IPS DF 4.7 (cell line): ENCODE results near the gene HCFC2.
"Not testable (repeated sequence)": the region's sequence is repeated elsewhere in the genome, so short reads cannot be mapped to it uniquely, and the experiment has no call there.

Source experiments
- DNase-seq: peaks from one replicate; pipeline ENCODE4 v3.0.0-alpha.2; 2013; ENCODE audit warnings: low spot score; ENCODE audit errors: extremely low read depth

HCFC2 gene

DNA sequence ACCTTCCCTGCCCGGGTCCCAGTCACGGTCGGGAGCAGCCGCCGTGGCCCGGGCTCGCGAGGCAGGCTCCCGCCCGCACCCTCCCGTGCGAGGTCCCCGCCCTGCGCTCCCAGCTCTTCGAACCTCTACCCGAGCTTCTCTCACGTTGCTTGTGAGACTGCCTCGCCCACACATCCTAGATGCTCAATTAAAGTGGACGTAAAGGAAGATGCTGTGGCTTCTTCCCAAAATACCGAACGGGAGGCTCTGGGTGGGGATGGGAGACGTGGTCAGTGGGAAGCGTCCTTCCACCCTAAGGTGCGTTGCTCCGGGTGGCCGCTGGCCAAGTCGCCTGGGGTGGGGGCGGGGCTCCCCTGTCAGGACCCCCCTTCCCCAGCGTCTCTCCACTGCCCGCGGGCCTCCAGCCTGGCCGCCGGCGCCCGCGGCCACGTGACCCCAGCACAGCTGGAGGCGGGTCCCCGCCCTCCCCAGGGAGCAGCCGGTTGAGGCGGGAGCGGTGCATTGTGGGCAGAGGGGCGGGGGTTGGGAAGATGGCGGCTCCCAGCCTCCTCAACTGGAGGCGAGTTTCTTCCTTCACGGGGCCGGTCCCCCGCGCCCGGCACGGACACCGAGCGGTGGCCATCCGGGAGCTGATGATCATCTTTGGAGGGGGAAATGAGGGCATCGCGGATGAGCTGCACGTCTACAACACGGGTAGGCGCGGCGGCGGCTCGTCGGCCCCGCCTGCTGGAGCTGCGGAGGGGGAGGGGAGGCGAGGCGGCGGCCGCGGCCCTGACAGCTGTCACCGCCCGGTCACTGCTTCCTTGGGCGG is at the start of gene HCFC2:
Gene HCFC2, plus strand, starts transcription at position 501 of the 811 bp plus-strand sequence. Its CDS starts 30 bp downstream, at position 531.
- no peak for DNase-seq

DNA sequence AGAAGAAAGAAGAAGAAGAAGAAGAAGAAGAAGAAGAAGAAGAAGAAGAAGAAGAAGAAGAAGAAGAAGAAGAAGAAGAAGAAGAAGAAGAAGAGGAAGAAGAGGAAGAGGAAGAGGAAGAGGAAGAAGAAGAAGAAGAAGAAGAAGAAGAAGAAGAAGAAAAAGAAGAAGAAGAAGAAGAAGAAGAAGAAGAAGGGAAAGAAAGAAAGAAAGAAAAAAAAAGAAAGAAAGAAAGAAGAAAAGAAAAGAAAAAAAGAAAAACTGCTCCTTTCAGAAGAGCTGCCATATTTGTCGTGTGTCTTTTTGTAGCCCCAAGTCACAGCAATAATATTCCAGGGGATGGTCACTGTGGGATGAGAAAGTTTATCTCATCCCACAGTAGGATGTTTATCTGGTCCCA is 42.5 kb upstream of the HCFC2 start:
- not testable (repeated sequence) for DNase-seq

DNA sequence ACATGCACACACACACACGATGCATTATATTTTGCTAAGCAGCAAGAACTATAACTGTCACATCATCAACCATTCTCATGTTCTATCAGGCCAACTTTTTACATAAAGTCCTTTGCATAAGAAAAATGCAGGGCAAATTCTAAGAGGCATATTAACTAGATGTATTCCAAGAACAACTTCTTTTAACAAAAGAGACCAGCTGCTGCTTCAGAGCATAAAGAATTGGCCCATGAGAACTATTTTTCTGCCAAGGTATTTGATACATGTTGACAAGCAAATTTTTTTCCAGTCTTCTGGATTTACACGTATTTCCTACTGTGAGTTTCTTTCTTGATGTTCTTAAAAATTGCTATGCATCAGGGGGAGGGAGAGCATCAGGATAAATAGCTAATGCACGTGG is 41.5 kb upstream of the HCFC2 start:
- no peak for DNase-seq

DNA sequence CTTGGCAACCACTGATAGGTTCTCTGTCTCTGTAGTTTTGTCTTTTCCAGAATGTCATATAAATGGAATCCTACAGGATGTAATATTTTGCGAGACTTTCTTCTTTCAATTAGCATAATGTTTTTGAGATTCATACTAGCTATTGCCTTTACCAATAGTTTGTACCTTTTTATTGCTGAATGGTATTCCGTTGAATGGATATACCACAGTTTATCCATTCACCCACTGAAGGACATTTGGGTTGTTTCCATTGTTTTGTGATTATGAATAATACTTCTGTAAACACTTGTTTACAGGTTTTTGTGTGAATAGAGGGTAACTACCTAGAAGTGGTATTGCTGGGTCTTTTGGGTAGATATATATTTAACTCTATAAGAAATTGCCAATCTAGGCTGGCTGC is 40.6 kb upstream of the HCFC2 start:
- DNase-seq = no peak

DNA sequence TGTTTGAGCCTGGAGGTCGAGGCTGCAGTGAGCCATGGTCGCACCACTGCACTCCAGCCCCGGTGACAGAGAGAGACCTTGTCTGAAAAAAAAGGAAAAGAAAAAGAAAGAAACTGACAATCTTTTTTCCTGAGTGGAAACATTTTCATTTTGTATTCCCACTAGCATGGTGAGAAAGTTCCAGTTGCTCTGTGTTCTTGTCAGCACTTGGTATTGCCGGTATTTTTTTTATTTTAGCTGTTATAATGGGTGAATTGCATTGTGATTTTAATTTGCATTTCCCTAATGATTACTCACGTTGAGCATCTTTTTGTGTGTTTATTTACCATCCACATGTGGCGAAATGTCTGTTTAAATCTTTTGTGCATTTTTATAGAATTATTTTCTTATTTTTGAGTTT is 40.0 kb upstream of the HCFC2 start:
- no peak for DNase-seq

DNA sequence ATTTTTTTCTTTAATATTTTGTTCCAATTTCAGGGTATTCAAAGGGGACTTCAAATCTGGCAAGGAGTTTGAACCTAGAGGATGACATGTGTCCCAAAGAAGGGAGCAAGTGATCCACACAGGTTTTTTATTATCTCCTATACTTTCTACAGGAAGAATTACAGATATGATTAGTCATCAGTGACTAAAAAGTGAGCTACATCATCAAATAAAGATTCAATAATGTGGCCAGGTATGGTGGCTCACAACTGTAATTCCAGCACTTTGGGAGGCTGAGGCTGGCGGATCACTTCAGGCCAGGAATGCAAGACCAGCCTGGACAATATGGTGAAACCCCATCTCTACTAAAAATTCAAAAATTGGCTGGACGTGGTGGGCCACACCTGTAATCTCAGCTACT is 38.6 kb upstream of the HCFC2 start:
- no peak for DNase-seq

DNA sequence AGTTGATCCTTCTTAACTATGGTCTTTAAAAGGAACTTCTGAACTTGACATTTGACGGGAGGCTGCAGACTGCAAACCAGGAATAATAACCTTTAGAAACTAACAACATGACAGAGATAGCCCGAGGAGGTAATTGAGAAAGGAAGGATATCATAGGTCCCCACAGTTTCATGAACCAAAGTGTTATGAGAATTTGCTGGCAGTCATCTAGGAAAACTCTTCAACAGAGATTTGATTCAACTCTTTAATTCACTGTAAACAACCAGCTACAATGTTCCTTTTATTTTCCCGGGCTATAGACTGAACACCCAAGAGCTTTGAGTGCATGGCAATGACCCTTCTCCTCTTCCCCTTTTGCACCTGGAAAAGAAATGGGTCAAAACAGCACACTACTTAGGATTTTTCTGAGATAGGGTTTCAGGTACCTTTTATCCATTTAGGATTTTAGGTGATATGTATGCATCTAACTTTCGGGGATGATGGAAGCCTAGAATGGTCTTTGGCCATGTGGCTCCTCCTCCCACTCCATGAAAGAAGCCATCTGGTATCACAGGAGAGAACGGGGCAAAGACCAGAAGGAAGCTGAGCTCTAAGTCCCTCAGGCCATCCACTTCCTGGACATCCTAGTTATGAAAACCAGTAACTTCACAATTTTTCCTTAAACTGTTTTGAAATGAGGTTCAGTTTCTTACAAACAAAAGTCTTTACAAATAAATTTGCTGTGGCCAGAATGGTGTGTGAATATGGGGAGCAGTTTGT is 37.3 kb upstream of the HCFC2 start:
- no peak for DNase-seq

DNA sequence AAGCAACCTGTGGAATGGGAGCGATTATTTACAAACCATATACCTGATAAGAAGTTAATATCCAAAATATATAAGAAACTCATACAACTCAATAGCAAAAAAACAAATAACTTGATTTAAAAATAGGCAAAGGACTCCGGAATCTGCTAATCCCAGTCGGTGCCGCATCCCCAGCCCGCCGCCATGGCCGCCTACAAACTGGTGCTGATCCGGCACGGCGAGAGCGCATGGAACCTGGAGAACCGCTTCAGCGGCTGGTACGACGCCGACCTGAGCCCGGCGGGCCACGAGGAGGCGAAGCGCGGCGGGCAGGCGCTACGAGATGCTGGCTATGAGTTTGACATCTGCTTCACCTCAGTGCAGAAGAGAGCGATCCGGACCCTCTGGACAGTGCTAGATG is 33.7 kb upstream of the HCFC2 start:
- DNase-seq = not testable (repeated sequence)

DNA sequence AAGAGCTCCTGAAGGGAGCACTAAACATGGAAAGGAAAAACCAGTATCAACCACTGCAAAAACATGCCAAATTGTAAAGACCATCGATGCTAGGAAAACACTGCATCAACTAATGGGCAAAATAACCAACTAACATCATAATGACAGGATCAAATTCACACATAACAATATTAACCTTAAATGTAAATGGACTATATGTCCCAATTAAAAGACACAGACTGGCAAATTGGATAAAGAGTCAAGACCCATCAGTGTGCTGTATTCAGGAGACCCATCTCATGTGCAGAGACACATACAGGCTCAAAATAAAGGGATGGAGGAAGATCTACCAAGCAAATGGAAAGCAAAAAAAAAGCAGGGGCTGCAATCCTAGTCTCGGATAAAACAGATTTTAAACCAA is 28.2 kb upstream of the HCFC2 start:
- DNase-seq = not testable (repeated sequence)

DNA sequence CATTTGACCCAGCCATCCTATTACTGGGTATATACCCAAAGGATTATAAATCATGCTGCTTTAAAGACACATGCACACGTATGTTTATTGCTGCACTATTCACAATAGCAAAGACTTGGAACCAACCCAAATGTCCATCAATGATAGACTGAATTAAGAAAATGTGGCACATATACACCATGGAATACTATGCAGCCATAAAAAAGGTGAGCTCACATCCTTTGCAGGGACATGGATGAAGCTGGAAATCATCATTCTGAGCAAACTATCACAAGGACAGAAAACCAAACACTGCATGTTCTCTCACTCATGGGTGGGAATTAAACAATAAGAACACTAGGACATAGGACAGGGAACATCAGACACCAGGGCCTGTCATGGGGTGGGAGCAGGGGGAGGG is 24.6 kb upstream of the HCFC2 start:
- not testable (repeated sequence) for DNase-seq

DNA sequence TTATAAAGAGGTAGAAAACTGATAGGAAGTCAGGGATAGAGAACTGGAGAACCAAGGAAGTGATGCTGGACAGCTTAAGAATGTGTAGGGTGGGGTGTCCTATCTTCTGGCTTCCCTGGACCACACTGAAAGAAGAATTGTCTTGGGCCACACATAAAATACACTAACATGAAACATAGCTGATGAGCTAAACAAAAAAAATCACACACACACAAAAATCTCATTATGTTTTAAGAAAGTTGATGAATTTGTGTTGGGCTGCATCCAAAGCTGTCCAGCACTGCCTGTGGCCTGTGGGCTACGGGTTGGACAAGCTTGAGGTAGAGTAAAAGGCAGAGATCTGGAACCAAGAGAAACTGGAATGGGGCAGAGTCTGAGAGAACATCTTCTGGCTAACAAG is 21.8 kb upstream of the HCFC2 start:
- DNase-seq = no peak

DNA sequence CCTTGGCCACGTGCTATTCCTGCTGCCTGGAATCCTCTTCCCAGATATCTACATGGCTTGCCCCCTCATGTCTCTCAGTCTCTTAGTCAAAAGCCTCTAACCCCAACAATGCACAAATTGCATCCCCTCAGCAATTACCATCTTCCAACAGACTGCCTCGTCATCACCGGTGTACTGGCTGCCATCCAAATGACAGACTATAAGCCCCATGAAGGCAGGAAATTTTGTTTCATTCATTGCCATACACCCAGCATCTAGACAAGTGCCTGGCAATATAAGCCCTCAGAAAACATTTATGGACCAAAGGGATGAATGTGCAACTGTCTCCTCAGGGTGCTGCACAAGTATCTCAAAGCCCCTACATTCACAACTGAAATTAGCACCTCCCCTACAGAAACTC is 20.2 kb upstream of the HCFC2 start:
- no peak for DNase-seq

DNA sequence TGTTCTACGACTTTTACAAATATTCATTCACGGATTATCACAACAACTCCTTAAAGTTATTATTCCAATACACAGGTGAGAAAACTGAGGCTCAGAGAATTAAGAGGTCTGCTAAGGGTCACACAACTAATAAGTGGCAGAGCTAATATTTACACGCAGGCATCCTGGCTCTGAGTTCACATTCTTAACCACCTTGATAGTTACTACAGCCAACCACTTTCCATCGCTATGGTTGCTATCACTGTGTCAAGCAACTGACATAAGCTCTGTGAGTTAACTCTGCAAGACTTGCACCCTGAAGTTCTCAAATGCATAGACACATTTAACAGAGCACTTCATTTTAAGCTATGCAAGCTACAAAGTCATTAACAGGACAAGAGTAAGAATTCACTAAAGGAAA is 18.0 kb upstream of the HCFC2 start:
- DNase-seq = no peak

DNA sequence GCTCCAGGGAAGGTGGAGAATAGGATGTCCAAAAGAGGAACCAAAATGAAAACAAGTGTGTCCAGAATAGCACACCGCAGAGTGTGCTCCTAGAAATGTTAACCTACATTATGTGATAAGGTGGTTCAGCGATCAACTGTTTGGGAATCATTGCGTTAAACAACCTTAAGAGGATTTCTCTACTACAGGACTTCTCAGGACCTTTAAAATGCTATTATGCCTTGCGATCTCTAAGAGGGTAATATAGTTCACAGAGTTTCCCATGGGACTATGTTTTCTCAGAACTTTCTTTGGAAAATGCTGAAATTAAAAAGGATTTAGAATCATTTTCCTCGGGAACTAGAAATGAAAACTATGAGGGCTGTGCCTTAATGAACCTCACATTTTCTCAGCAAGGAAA is 16.2 kb upstream of the HCFC2 start:
- no peak for DNase-seq

DNA sequence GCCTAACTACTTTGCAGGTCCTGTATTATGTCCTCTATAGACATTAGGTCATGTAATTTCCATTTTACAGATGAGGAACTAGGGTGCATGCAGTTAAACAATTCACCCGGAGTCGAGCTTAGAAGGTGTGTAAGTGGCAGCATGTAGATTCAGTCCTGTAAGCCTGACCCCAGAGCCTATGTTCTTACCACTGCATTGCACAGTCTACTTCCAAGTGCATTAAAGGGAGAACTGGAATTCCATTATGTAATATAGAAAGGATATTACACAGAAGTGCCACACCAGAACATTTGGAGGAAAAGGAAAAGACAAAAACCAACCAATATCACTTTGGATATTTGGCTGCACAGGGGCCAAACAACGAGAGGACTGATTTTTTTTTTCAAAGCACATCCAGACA is 15.5 kb upstream of the HCFC2 start:
- DNase-seq = no peak

DNA sequence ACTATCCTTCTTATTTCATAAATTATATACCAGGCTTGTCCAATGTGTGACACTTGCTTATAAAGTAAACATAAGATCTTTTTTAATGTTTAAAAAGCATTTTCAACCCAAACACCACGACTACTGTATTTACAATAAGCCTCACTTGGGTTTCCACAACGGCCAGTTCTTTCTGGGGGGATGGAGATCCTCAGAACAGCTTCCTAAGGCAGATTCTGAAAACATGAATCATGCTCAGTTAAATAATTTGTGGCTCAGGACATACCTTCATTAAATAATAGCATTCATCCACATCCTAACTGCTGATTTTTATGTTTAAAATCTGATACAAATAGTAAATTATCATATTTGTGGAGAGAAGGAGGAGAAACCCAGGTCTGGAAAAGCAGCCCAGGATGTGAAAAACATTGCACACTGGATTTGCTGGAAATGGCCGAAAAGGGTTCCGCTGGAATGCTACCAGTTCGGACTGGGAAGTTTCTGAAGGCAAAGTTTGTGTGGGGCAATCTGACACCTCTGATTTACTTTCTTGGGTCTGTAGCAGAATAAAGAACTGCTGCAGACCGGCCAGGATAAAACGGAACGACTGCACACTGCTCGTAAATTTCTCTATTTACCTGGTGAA is 14.9 kb upstream of the HCFC2 start:
- no peak for DNase-seq

DNA sequence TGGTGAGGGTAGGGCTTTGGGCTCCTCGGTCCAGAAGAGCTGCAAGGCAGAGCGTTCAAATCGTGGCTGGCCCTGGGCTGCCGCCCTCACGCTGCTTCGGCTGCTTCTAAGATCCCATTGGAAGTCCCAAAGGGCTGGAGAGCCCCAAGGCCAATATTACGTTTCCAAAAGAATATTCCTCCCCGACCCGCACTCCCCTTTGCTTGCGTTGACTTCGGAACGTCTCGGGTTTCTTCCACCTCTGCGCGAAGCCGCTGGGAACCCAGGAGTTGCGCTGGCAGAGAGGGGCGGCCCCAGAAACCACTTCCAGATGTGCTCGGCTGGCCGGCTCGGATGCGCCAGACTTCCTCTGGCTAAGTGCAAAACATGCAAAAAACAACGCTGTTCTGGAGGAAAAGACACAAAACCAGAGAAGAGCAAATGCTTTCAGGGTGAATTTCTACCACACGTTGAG is 14.4 kb upstream of the HCFC2 start, which contains the start of gene GLT8D2:
Gene GLT8D2, minus strand, starts transcription at position 285 of the 454 bp plus-strand sequence. CDS start 30,539 bp downstream, outside the sequence.
- DNase-seq = no peak

DNA sequence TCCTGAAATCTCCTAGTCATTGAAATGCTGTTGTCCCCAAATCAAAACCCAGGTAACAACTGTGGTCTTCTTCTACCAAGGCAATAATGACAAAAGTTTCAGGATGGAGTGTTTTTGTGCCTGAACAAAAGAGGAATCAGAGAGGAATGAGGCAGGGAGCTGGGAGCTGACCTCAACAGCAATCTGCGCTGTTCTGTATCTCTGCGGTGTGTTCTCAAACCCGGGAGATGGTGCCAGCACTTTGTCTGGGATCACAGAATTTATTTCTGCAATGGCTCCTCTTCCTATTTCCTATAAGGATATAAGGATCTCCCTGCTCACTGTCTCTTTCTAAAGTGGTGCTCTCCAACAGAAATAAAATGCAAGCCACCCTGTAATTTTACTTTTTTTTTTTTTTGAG is 13.9 kb upstream of the HCFC2 start:
- no peak for DNase-seq

DNA sequence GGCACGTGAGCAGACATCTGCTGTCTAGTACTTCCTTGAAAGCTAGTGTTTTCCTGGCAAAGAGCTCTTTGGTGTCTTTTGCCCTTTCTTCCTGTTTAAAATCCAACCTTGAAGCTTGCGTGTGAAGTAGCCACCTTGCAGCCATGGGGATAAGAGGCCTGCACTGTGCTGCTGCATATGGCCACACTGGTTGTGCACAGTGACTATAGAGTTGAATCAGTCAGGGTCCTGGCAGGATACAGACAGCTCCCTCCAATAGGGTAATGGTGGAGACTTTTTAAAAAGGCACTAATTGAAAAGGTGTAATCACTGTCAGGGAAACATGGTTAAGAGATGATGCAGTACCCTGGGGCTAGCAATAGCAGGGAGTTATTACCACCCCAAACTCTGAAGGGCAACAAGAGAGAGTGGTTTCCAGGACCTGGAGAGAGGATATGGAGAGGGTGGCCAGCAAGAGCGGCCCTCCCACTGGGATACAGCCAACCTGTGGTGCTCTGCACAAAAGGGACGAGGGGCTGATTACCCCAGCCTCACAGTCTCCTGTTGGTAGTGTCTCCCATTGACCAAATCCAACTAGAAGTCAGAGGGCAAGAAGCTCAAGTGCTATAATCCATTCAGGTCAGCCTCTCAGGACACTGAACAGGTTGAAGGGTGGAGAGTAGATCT is 9.5 kb upstream of the HCFC2 start:
- no peak for DNase-seq

DNA sequence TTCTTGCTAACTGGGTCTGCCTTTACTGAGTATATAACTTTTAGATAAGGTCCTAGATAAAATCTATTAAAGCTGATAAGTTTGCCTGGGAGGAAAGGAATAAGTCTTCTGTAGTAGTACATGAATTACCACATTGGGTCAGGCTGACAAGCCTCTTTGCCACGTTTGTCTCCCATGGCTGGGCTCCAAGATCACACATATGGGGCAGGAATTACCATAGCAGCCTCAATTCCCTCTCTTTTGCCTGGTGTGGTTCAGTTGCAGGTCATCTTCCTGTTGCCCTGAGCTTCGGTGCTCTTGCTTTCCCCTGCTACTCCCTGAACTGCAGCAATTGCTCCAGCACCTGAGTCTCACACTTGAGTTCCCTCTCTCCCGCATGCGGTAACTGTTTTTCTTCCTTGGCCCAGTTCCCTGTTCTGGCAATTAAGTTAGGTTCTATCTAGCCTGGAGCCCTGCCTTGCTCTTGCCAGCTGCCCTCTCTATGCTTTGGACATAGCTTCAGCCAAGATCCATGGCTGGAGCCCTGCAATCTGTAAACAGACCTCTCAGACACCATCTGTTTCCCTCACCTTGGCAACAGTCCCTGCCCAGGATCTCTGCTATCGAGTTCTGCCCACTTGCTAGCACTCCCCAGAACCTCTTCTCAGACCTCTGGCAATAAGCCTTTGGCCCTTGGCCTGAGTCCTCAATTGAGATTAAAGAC is 8.5 kb upstream of the HCFC2 start:
- DNase-seq = no peak

DNA sequence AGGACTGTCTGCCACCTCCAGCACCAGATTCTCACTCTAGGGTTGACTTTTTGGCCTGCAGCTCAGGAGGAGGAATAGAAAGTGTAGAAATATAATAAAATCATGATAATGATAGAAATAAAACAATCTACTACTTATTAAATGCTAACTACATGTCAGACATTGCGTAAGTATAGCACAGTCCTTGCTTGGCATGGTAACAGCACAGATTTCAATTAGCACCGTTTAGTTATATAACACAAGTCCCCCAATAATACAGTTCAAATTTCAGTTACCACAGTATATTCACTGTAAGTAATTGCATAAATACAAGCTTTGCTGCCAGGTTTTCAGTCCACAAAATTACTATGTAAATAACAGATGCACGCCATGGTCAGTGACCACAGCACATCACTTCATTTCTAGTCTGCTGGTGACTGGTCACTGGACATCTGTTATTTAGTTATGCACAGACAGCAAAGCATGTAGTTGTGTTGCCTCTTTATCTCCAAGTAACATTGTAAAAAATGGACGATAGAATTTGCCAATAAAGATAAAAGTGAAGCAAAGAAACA is 7.8 kb upstream of the HCFC2 start:
- DNase-seq = no peak
